Measurements from ENCODE around the gene SLC4A8. TPM values are rescaled to one million over a fixed set of nuclear protein-coding genes. Genes with fewer than 3 reads are reported as not detected.

The SLC4A8 gene
- total RNA-seq, 1 experiment from 2014 or later: 3.0 TPM

- Histone ChIP-seq H3K9me2 (ENCODE audit: insufficient read depth) (no peaks in the 10 kb centered on the region), H3K9me3 (ENCODE audit: insufficient read depth, low read depth) (no peaks in the 10 kb centered on the region), H3K27ac (no peak overlapping the region), H3K79me2 (ENCODE audit: low read depth) (no peaks in the 10 kb centered on the region), H3K27me3 (ENCODE audit: insufficient read depth, low read depth) (no peaks in the 10 kb centered on the region; the same call in 1 of the 2 replicates), H3F3A (ENCODE audit: insufficient read depth, low read depth) (no peaks in the 10 kb centered on the region), H3K4me3 (no peak overlapping the region), H3K4me1 (replicated peaks; ENCODE audit: insufficient read depth) (no peaks in the 10 kb centered on the region), H3K36me3 (ENCODE audit: low read depth) (no peaks in the 10 kb centered on the region), H4K20me1 (ENCODE audit: insufficient read depth) (no peaks in the 10 kb centered on the region), H2AFZ (no peak overlapping the region), H3K4me2 (no peak overlapping the region)
- TF ChIP-seq EZH2 (IDR thresholded peaks at IDR 0.05; ENCODE audit: low read depth) (no peak), CTCF (conservative IDR thresholded peaks at IDR 0.05) (no peak)
- CTCF ChIA-PET: no interaction called here
- intact Hi-C loops (cut with micrococcal nuclease; ENCODE audit: unreplicated experiment): no loop called here
- no TSS peak for BruUV-seq (replicated peaks)
- POLR2A ChIA-PET (ENCODE audit: unreplicated experiment): no interaction called here
- DNase-seq: no peak
Observed at GRCh38 chr12:51507178-51507577, 82.5 kb downstream of the SLC4A8 start.

GRCh38 chr12:51508285-51508684 is 83.7 kb downstream of the SLC4A8 start:
- CTCF ChIA-PET: no interaction called here
- H3K27me3 ChIP-seq (ENCODE audit: insufficient read depth, low read depth): no peaks in the 10 kb centered on the region; the same call in 1 of the 2 replicates

GRCh38 chr12:51511546-51512260 is 87.1 kb downstream of the SLC4A8 start:
- CTCF ChIA-PET: no interaction called here
- TF ChIP-seq CTCF (conservative IDR thresholded peaks at IDR 0.05) (no peak), EZH2 (IDR thresholded peaks at IDR 0.05; ENCODE audit: low read depth) (no peak)

More at GRCh38 chr12:51508285-51508684, 83.7 kb downstream of the SLC4A8 start:
- H3F3A ChIP-seq (ENCODE audit: insufficient read depth, low read depth): no peaks in the 10 kb centered on the region
- no peaks in the 10 kb centered on the region for H3K79me2 ChIP-seq (ENCODE audit: low read depth)
- H3K36me3 ChIP-seq (ENCODE audit: low read depth): no peaks in the 10 kb centered on the region
- no peak overlapping the region for H2AFZ ChIP-seq
- no peaks in the 10 kb centered on the region for H3K9me2 ChIP-seq (ENCODE audit: insufficient read depth)
- no peak for DNase-seq
- no peak overlapping the region for H3K4me2 ChIP-seq
- H3K27ac ChIP-seq: no peak overlapping the region
- intact Hi-C loops (cut with micrococcal nuclease; ENCODE audit: unreplicated experiment): no loop called here
- no TSS peak for BruUV-seq (replicated peaks)
- H3K4me3 ChIP-seq: no peak overlapping the region
- no peaks in the 10 kb centered on the region for H3K4me1 ChIP-seq (replicated peaks; ENCODE audit: insufficient read depth)
- POLR2A ChIA-PET (ENCODE audit: unreplicated experiment): no interaction called here
- TF ChIP-seq EZH2 (IDR thresholded peaks at IDR 0.05; ENCODE audit: low read depth): no peak
- no peak for TF ChIP-seq CTCF (conservative IDR thresholded peaks at IDR 0.05)
- H3K9me3 ChIP-seq (ENCODE audit: insufficient read depth, low read depth): no peaks in the 10 kb centered on the region
- H4K20me1 ChIP-seq (ENCODE audit: insufficient read depth): no peaks in the 10 kb centered on the region

More at GRCh38 chr12:51511546-51512260, 87.1 kb downstream of the SLC4A8 start:
- no peaks in the 10 kb centered on the region for H4K20me1 ChIP-seq (ENCODE audit: insufficient read depth)
- no peaks in the 10 kb centered on the region for H3F3A ChIP-seq (ENCODE audit: insufficient read depth, low read depth)
- H3K9me3 ChIP-seq (ENCODE audit: insufficient read depth, low read depth): no peaks in the 10 kb centered on the region
- H3K36me3 ChIP-seq (ENCODE audit: low read depth): no peaks in the 10 kb centered on the region
- H3K27ac ChIP-seq: no peak overlapping the region
- no peaks in the 10 kb centered on the region for H3K4me1 ChIP-seq (replicated peaks; ENCODE audit: insufficient read depth)
- no peaks in the 10 kb centered on the region for H3K9me2 ChIP-seq (ENCODE audit: insufficient read depth)
- DNase-seq: no peak
- POLR2A ChIA-PET (ENCODE audit: unreplicated experiment): no interaction called here
- H2AFZ ChIP-seq: no peak overlapping the region
- BruUV-seq (replicated peaks): no TSS peak
- H3K27me3 ChIP-seq (ENCODE audit: insufficient read depth, low read depth): peaks cover 9% of the 10 kb centered on the region
- no peak overlapping the region for H3K4me3 ChIP-seq
- no peaks in the 10 kb centered on the region for H3K79me2 ChIP-seq (ENCODE audit: low read depth)
- no peak overlapping the region for H3K4me2 ChIP-seq
- intact Hi-C loops (cut with micrococcal nuclease; ENCODE audit: unreplicated experiment): no loop called here
